ENCODE measurements around the gene RECQL5.

RECQL5 gene

GRCh38 chr17:75632428-75632827, 34.5 kb downstream of the RECQL5 start:
- no peak for DNase-seq

DNA sequence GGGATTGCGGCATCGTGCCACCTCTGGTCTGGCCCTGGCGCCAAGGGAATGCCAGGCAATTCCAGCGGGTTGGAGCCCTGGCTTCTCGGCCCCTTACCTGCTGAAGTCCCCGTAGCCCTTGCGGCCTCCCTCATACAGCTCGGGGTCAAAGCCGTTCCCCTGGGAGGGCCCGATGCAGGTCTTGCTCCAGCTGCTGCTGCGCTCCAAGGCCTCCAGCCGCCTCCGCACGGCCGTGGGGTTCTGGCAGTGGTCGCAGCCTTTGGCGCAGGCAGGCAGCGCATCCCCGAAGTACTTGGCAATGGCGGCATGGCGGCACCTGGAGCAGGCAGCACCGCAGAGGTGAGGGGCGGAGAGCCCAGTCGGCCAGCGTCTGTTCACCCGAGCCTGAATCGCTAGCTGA, 35.6 kb downstream of the RECQL5 start:
- no peak for DNase-seq

DNA sequence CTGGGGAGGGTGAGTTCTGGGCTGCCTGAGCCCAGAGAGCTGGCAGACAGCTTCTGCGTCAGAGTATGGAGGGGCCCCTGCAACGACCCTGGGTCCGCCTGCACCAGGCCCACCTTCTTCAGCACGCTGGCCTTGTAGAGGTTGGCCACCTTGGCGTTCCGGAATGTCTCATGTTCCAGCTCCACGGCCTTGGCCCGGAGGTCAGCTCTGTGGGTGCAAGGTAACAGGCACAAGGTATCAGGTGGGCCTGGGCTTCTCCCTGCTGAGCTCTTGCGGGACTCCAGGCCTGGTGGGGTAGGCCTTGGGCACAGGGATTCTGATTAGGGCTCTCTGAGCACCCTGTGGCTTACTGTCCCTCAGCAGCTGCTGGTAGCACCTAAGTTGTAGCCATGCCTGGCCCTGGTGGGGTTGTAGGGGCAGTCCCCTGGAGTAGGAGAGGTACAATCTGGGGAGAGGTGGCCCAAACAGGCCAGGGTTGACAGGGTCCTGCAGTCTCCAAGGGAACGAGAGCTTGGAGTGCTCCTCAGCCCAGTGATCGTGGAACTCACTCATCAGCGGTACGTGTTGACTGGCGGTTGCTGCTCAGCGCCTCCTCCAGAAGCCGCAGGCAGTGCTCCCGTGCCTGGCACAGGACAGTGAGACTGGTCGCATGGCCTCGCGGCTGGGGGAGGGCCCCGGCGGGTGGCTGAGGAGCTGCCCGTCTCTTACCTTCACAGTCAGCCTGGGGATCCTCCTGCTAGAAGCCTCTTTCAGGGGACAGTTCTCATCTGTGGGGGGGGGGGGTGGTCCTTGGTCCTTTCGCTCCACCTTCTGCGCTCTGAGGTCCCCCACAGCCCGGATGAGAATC, 36.7 kb downstream of the RECQL5 start:
- DNase-seq: no peak

- DNase-seq: no peak
Observed at GRCh38 chr17:75629157-75629556, 37.8 kb downstream of the RECQL5 start.

DNA sequence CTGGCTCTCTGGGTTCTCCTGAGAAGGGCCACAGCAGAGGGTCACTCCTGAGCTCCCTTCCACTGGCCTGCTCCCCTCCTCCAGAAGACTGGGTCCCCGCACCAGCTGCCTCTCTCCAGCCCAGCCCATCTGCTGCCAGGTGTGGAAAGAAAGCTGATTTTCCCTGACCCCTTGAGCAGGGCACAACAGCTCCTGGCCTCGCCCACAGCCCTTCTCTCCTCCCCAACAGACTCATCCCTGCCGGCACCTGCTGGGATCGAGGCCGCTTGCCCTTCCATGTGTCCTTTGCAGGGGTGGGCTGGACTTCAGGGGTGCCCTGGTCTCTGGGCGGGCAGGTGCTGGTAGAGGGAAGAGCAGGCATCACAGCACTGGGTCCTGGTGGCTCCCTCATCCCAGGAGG, 38.5 kb downstream of the RECQL5 start:
- no peak for DNase-seq

DNA sequence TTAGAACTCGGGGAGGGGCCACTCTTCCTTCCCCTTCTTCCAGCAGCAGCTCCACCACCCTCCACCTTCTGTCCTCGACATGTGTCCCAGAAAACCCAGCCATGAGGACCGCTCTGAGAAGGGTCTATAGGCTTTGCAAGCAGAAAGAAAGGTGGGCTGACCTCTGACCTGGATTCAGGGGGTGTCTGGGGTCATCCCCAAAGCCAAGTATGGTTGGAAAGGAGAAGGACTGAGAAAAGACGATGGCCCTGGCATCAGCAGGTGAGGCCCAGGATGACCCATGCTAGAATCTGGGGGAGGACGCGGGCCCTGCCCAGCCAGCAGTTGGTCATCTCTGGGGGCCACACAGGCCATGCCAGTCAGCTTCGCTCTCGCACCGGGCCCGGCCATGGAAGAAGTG, 39.9 kb downstream of the RECQL5 start:
- no peak for DNase-seq

DNA sequence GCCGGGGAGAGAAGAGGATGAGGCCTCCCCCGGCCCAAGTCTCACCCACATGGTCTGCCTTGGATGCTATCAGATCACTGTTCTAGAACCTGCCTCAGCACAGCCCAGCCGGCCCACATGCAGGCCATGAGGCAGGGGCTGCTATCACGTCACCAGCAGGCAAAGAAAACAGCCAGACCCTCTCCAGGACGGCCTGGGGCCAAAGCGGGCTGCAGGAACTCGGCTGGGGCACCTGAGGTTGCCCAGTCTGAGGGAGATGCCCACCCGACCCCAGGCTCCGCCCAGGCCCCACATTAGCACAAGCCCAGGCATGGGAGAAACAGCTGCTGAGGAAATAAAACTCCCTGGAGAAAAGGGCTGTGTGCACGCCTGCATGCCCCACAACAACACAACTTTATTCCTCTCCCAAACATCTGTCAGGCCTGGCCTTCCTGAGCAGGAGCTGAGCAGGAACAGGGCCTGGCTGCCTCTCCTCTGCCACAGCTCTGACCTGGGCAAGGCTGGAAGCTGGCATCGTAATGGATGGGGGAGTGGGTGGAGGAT, 40.4 kb downstream of the RECQL5 start:
- no peak for DNase-seq

DNA sequence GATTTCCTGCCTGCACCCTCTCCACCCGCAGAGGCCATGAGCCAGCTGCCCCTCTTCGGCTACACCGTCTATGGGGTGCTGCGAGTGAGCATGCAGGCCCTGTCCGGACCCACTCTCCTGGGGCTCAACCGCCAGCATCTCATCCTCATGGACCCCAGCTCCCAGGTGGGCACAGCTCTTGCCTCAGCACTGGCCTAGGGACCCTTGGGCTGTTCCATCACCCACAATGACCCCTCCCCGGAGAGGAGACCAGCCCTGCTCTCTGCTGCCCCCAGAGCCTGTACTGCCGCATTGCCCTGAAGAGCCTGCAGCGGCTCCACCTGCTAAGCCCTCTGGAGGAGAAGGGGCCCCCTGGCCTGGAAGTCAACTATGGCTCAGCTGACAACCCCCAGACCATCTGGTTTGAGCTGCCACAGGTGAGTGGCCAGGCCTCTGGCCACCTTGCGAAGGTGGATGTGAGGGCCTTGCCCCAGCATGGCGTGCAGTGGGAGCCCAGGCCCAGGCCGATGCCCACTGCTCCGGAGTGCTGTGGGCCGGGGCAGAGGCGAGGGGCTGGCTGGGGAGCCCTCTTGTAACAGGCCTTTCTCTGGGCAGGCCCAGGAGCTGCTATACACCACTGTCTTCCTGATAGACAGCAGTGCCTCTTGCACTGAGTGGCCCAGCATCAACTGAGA, 41.0 kb downstream of the RECQL5 start:
- DNase-seq: no peak

DNA sequence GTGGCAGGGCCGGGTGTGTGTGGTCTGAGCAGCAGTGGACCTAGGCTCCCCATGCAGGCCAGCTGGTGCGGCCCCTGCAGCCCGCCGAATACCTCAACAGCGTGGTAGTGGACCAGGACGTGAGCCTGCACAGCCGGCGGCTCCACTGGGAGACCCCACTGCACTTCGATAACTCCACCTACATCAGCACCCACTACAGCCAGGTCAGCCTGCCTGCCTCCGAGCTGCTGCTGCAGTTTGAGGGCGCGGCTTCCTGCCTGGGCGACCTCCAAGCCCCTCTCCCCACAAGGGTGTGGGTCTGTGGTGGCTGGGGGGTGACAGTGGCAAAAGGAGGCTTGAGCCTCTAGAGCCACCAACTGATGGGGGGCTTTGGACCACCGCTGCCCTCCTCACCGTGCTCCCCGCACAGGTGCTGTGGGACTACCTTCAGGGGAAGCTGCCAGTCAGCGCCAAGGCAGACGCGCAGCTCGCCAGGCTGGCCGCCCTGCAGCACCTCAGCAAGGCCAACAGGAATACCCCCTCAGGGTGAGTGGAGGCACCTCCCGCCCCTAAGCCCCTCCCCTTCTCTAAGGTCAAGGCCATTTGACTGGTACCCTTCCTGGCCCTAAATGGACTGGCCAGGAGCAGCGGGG, 42.1 kb downstream of the RECQL5 start:
- DNase-seq: no peak

DNA sequence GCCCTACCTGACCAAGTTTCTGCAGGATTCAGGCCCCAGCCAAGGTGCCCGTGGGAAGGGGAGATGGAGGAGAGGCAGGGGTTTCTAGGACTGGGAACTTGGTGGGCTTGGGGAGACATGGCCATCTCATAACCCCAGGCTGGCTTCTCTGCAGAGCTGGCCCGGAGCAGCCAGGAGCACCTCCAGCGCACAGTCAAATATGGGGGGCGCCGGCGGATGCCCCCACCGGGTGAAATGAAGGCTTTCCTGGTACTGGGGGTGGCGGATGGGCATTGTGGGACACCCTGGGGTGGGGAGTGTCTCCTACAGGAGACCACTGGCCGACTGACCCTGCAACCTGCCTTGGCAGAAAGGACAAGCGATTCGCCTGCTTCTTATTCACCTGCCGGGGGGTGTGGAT, 42.9 kb downstream of the RECQL5 start:
- DNase-seq: no peak

DNA sequence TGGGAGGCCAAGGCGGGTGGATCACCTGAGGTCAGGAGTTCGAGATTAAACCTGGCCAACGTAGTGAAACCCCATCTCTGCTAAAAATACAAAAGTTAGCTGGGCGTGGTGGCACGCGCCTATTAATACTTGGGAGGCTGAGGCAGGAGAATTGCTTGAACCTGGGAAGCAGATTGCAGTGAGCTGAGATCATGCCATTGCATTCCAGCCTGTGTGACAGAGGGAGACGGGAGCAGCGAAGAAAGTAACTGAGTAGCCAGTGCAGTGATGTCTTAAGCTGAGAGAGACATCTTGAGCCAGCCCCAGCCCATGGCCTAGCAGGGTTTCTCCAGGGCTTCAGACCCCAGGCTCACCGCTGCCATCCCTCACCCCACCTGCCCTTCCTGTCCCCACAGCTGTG, 43.6 kb downstream of the RECQL5 start:
- no peak for DNase-seq

DNA sequence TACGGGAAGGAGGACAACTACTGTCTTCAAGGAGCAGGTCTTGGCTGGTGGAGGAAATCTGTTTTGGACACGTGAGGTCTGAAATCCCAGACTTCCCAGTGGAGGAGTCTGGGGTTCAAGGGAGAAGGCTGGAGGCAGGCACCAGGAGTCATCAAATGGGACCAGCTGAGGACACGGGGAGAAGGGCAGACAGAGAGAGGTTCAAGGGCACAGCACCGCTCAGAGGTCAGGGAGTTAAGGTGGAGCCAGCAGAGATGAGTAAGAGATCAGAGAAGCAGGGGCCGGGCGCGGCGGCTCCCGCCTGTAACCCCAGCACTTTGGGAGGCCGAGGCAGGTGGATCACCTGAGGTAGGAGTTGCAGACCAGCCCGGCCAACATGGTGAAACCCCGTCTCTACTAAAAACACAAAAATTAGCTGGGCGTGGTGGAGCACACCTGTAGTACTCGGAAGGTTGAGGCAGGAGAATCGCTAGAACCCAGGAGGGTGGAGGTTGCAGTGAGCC, 44.1 kb downstream of the RECQL5 start:
- DNase-seq: no peak

DNA sequence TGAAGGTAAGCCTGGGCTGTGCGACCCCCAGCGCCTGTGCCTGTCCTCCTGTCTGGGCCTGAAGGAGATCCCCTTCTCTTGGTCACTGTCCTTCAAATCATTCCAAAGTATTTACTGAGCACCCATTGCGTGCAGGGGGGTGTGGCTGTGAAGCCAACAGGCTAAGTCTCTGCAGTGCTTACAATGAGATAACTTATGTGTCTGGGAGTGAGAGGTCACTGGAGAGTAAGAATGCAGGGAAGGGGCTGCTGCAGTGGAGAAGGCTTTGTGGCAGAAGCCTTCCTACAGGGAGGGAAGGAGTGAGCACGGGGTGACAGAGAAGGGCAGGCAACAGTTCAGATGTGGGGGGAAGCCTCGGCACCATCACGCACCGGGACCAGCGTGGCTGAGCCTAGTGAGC, 44.9 kb downstream of the RECQL5 start:
- no peak for DNase-seq

- no peak for DNase-seq
Observed at GRCh38 chr17:75621489-75621888, 45.5 kb downstream of the RECQL5 start.

DNA sequence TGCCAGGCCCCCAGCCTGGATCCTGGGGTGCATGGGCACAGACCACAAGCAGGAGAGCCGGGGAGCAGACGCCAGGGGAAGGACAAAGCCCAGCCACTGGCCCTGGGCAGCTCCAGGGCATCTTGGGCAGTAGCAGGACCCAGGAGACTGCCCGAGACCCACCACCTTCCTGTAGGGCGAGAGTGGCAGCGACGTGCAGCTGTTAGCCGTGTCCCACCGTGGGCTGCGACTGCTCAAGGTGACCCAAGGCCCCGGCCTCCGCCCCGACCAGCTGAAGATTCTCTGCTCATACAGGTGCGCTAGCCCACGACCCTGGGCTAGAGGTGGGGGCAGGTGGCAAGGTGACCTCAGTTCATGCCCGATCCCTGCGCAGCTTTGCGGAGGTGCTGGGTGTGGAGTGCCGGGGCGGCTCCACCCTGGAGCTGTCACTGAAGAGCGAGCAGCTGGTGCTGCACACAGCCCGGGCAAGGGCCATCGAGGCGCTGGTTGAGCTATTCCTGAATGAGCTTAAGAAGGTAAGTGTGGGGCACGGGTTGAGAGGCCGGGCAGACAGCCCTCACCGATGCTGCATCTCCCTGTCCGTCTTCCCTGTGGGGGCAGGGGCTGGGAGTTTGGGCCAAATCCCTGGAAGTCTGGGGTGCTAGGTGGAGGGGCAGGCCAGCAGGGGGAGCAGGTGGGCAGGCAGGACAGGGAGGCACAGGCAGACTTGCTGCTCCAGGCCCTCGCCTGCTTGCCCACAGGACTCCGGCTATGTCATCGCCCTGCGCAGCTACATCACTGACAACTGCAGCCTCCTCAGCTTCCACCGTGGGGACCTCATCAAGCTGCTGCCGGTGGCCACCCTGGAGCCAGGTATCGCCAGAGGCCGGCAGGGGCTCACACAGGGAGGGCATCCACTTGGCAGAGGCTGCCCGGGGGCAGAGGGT, 47.2 kb downstream of the RECQL5 start:
- no peak for DNase-seq

DNA sequence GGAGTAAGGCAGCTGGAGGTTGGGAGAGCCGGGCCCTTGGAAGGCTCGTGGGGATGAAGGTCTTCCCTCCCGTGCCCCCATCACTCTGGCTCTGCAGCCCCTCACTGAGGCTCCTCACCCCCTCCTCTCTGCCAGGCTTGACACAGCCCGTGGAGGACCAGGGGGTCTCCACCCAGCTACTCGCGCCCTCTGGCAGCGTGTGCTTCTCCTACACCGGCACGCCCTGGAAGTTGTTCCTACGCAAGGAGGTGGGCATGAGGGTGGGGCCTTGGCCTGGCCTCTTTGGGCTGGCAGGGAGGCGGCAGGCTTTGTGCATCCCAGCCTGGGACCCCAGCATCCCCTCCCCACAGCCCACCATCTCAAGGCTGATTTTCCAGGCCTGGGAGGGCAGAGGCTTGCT, 49.3 kb downstream of the RECQL5 start:
- DNase-seq: no peak

- DNase-seq: no peak
Observed at GRCh38 chr17:75617218-75617617, 49.7 kb downstream of the RECQL5 start.

GRCh38 chr17:75616521-75617122, 50.3 kb downstream of the RECQL5 start:
- DNase-seq: no peak

DNA sequence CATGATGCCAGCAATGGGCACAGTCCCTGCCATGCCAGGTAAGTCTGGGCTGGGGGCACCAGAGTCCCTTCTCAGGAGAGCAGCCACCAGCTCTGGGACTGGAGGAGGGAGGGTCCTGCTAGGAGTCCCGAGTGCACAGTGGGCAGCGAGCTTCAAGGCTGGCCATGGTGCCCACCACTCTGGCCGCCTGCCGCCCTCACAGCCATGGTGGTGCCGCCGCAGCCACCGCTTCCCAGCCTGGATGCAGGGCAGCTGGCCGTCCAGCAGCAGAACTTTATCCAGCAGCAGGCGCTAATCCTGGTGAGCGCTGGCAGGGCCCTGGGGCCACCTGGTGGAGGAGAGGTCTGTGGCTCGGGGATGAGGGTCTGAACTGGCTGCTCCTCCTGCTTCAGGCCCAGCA, 51.7 kb downstream of the RECQL5 start:
- no peak for DNase-seq

DNA sequence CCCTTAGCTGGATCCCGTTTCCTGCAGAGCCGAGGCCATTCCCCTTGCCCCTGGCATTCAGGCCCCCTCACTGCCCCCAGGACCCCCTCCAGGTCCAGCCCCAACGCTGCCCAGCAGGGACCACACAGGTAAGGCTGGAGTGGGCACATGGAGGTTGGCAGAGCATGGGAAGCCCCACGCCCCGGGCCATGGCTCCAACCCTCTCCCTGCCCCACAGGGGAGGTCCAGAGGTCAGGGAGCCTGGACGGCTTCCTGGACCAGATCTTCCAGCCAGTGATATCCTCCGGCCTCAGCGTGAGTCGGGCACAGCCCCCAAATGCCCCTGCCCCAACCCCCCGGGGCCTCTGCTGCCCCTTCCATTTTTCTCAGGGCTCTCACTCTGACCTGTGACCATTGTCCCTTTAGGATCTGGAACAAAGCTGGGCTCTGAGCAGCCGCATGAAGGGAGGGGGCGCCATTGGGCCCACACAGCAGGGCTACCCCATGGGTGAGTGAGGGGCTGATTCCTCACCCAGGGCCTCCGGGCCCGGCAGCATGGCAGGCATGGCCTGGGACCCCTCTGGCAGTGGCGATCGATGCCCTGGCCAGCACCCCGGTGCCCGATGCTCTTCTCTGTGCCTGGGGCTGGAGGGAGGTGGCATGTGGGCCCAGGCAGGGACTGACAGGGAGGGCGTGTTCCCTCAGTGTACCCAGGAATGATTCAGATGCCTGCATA, 52.2 kb downstream of the RECQL5 start:
- no peak for DNase-seq

- DNase-seq: no peak
Observed at GRCh38 chr17:75614006-75614405, 52.9 kb downstream of the RECQL5 start.

Measured in NCI-H2107 (cell line).